Measurements from ENCODE around the gene AGL. TPM values are rescaled to one million over a fixed set of nuclear protein-coding genes. Genes with fewer than 3 reads are reported as not detected.

The AGL gene
- total and polyA plus RNA-seq, 2 of the 13 experiments (the other 11 are each of a cell fraction or from before 2014, with no cell fraction given) = 4.3 to 13.1 TPM

- TF ChIP-seq SATB2 (CRISPR knock-in tag; IDR thresholded peaks at IDR 0.05) (no peak), ZNF816 (CRISPR knock-in tag; IDR thresholded peaks at IDR 0.05; ENCODE audit: borderline replicate concordance) (no peak), RBM39 (IDR thresholded peaks at IDR 0.05; ENCODE audit: low read depth, low read length, poor library complexity, severe bottlenecking) (no peak), RELA (CRISPR knock-in tag; IDR thresholded peaks at IDR 0.05) (no peak), WIZ (CRISPR knock-in tag; IDR thresholded peaks at IDR 0.05) (no peak), LBX2 (CRISPR knock-in tag; IDR thresholded peaks at IDR 0.05; ENCODE audit: borderline replicate concordance) (no peak), STAT6 (CRISPR knock-in tag; IDR thresholded peaks at IDR 0.05; ENCODE audit: borderline replicate concordance) (no peak), GLI4 (CRISPR knock-in tag; IDR thresholded peaks at IDR 0.05; ENCODE audit: borderline replicate concordance) (no peak), ZKSCAN5 (CRISPR knock-in tag; IDR thresholded peaks at IDR 0.05) (no peak), ZNF354B (CRISPR knock-in tag; IDR thresholded peaks at IDR 0.05) (0 out of 2 replicates have a peak, but pooled peaks have one; percentile 23), ZNF773 (CRISPR knock-in tag; IDR thresholded peaks at IDR 0.05; ENCODE audit: borderline replicate concordance) (no peak), ZNF317 (CRISPR knock-in tag; IDR thresholded peaks at IDR 0.05) (no peak), ZFP36L1 (CRISPR knock-in tag; IDR thresholded peaks at IDR 0.05) (no peak), HBP1 (CRISPR knock-in tag; IDR thresholded peaks at IDR 0.05; ENCODE audit: low read depth) (no peak), DPF2 (CRISPR knock-in tag; IDR thresholded peaks at IDR 0.05; ENCODE audit: borderline replicate concordance, low read depth) (no peak), NFYC (CRISPR knock-in tag; IDR thresholded peaks at IDR 0.05) (no peak), ZNF850 (CRISPR knock-in tag; conservative IDR thresholded peaks at IDR 0.05) (no peak), ZNF563 (CRISPR knock-in tag; IDR thresholded peaks at IDR 0.05) (no peak), EZH2 (conservative IDR thresholded peaks at IDR 0.05; ENCODE audit: low read depth, low read length) (no peak), PHF8 (CRISPR knock-in tag; IDR thresholded peaks at IDR 0.05) (no peak), ZFP1 (CRISPR knock-in tag; IDR thresholded peaks at IDR 0.05) (0 out of 2 replicates have a peak, but pooled peaks have one; percentile 57), DMAP1 (CRISPR knock-in tag; IDR thresholded peaks at IDR 0.05) (no peak), GATAD2A (CRISPR knock-in tag; IDR thresholded peaks at IDR 0.05) (peak; percentile 49), ZNF460 (CRISPR knock-in tag; IDR thresholded peaks at IDR 0.05; ENCODE audit: borderline replicate concordance) (no peak), ZNF639 (CRISPR knock-in tag; conservative IDR thresholded peaks at IDR 0.05) (no peak), ZKSCAN8 (CRISPR knock-in tag; IDR thresholded peaks at IDR 0.05; ENCODE audit: borderline replicate concordance) (peak; percentile 31; the same call in 1 of the 2 replicates), ZMYM2 (CRISPR knock-in tag; IDR thresholded peaks at IDR 0.05) (no peak)
Measured at GRCh38 chr1:99808391-99809115, 41.6 kb upstream of the AGL start (continued).

All from HepG2 (cell line).